OCI-LY1 (cell line): ENCODE measurements around the gene CDK10.

Source experiments
- H2AFZ ChIP-seq: fragments of 200-600 bp; sonication (generic), shearing (Covaris generic); 2 replicates; pipeline ENCODE4 v1.6.0; 2014; ENCODE audit warnings: antibody characterized with exemption, mild to moderate bottlenecking, low read length
- H3F3A ChIP-seq: fragments of 200-600 bp; sonication (generic), shearing (Covaris generic); 2 replicates; pipeline ENCODE4 v1.6.0; 2014; ENCODE audit warnings: mild to moderate bottlenecking, antibody characterized with exemption, low read length, moderate library complexity; ENCODE audit not compliant: insufficient read depth
- H3K27ac ChIP-seq: fragments of 200-600 bp; sonication (generic); 2 replicates; pipeline ENCODE4 v1.5.1; 2014; ENCODE audit warnings: low read length, mixed run types, mild to moderate bottlenecking, low read depth; ENCODE audit not compliant: poor library complexity, severe bottlenecking
- H3K27me3 ChIP-seq: fragments of 200-600 bp; sonication (generic); 2 replicates; pipeline ENCODE4 v1.6.0; 2014; ENCODE audit warnings: antibody characterized with exemption, mild to moderate bottlenecking, low read length, moderate library complexity; ENCODE audit not compliant: insufficient read depth
- H3K36me3 ChIP-seq: fragments of 200-600 bp; sonication (generic); 2 replicates; pipeline ENCODE4 v1.6.1; 2014; ENCODE audit warnings: mild to moderate bottlenecking, antibody characterized with exemption, low read length, moderate library complexity, mixed read lengths; ENCODE audit not compliant: insufficient read depth
- H3K4me1 ChIP-seq: fragments of 200-600 bp; sonication (generic); 2 replicates; pipeline ENCODE4 v1.5.1; 2014; ENCODE audit warnings: mild to moderate bottlenecking, low read length, moderate library complexity; ENCODE audit not compliant: insufficient read depth, severe bottlenecking
- H3K4me2 ChIP-seq: fragments of 200-600 bp; sonication (generic), shearing (Covaris generic); 2 replicates; pipeline ENCODE4 v1.6.1; 2014; ENCODE audit warnings: low read length
- H3K4me3 ChIP-seq: fragments of 200-600 bp; sonication (generic); 2 replicates; pipeline ENCODE4 v1.5.1; 2014; ENCODE audit warnings: low read length, low read depth, mild to moderate bottlenecking, mixed read lengths; ENCODE audit not compliant: poor library complexity, severe bottlenecking
- H3K79me2 ChIP-seq: fragments of 200-600 bp; shearing (Covaris generic); 2 replicates; pipeline ENCODE4 v1.6.1; 2016; ENCODE audit warnings: mixed run types, low read length, mixed read lengths; ENCODE audit not compliant: insufficient read depth
- H3K9ac ChIP-seq: fragments of 200-600 bp; sonication (generic), shearing (Covaris generic); 2 replicates; pipeline ENCODE4 v1.6.1; 2014; ENCODE audit warnings: mild to moderate bottlenecking, low read length, mixed read lengths
- H3K9me2 ChIP-seq: fragments of 200-600 bp; sonication (generic), shearing (Covaris generic); 2 replicates; pipeline ENCODE4 v1.6.1; 2014; ENCODE audit warnings: low read depth, mild to moderate bottlenecking, low read length, mixed read lengths
- H3K9me3 ChIP-seq: fragments of 200-600 bp; shearing (Covaris generic); 2 replicates; pipeline ENCODE4 v1.6.1; 2014; ENCODE audit warnings: low read length, mixed read lengths
- H4K20me1 ChIP-seq: fragments of 200-600 bp; sonication (generic), shearing (Covaris generic); 2 replicates; pipeline ENCODE4 v1.6.0; 2016; ENCODE audit warnings: mild to moderate bottlenecking, low read length; ENCODE audit not compliant: insufficient read depth
- CTCF ChIP-seq: fragments of 200-600 bp; sonication (generic), shearing (Covaris generic); IDR thresholded peaks from 2 replicates; pipeline ENCODE4 v1.5.1; 2017; ENCODE audit warnings: mild to moderate bottlenecking, antibody characterized with exemption, low read length, moderate library complexity, mixed read lengths
- EZH2 ChIP-seq: fragments of 200-600 bp; sonication (generic), shearing (Covaris generic); IDR thresholded peaks from 2 replicates; pipeline ENCODE4 v1.8.0; 2017; ENCODE audit warnings: borderline replicate concordance, mixed run types, mild to moderate bottlenecking, antibody characterized with exemption, low read length, moderate library complexity, mixed read lengths

Gene CDK10

GRCh38 chr16:89709716-89710432 lies 23.4 kb downstream of the CDK10 start:
- Histone ChIP-seq H3K27me3 (0 out of 2 replicates have a peak, but pooled peaks cover 5% of the 10 kb centered on the region), H4K20me1 (no peaks in the 10 kb centered on the region), H2AFZ (no peak overlapping the region), H3K9me2 (no peaks in the 10 kb centered on the region), H3K36me3 (peaks cover 15% of the 10 kb centered on the region), H3F3A (no peaks in the 10 kb centered on the region), H3K27ac (no peak overlapping the region), H3K4me3 (no peak overlapping the region), H3K4me2 (no peak overlapping the region), H3K79me2 (no peaks in the 10 kb centered on the region), H3K4me1 (peaks cover 17% of the 10 kb centered on the region), H3K9ac (no peak overlapping the region), H3K9me3 (no peaks in the 10 kb centered on the region)
- no peak for TF ChIP-seq EZH2
- no peak for TF ChIP-seq CTCF

- peaks cover 22% of the 10 kb centered on the region for H3K36me3 ChIP-seq
- H3K4me1 ChIP-seq, result peaks cover 14% of the 10 kb centered on the region
- H3K79me2 ChIP-seq, result no peaks in the 10 kb centered on the region
- TF ChIP-seq CTCF, result no peak
- no peak overlapping the region for H2AFZ ChIP-seq
- H3K9ac ChIP-seq, result no peak overlapping the region
- no peaks in the 10 kb centered on the region for H4K20me1 ChIP-seq
- no peak overlapping the region for H3K4me2 ChIP-seq
- no peaks in the 10 kb centered on the region for H3F3A ChIP-seq
- no peaks in the 10 kb centered on the region for H3K9me2 ChIP-seq
- H3K4me3 ChIP-seq, result no peak overlapping the region
- 0 out of 2 replicates have a peak, but pooled peaks cover 5% of the 10 kb centered on the region for H3K27me3 ChIP-seq
- H3K9me3 ChIP-seq, result no peaks in the 10 kb centered on the region
- H3K27ac ChIP-seq, result no peak overlapping the region
These were observed 24.4 kb downstream of the CDK10 start for GRCh38 chr16:89710709-89711564.

- Histone ChIP-seq H3K79me2 (no peaks in the 10 kb centered on the region), H3K27me3 (0 out of 2 replicates have a peak, but pooled peaks cover 5% of the 10 kb centered on the region), H3F3A (no peaks in the 10 kb centered on the region), H3K4me3 (peak overlapping the region; percentile 99), H3K9me3 (no peaks in the 10 kb centered on the region), H3K9me2 (no peaks in the 10 kb centered on the region), H3K9ac (peak overlapping the region; percentile 98), H2AFZ (no peak overlapping the region), H4K20me1 (no peaks in the 10 kb centered on the region), H3K4me2 (peak overlapping the region; percentile 87), H3K4me1 (peaks cover 8% of the 10 kb centered on the region), H3K27ac (no peak overlapping the region), H3K36me3 (peaks cover 26% of the 10 kb centered on the region)
- TF ChIP-seq CTCF, result no peak
- no peak for TF ChIP-seq EZH2
These were observed 25.2 kb downstream of the CDK10 start for GRCh38 chr16:89711601-89712273.
